Measurements from ENCODE around the gene BTG1.
"Not testable (repeated sequence)": the region's sequence is repeated elsewhere in the genome, so short reads cannot be mapped to it uniquely, and the experiment has no call there.

BTG1 gene

DNA sequence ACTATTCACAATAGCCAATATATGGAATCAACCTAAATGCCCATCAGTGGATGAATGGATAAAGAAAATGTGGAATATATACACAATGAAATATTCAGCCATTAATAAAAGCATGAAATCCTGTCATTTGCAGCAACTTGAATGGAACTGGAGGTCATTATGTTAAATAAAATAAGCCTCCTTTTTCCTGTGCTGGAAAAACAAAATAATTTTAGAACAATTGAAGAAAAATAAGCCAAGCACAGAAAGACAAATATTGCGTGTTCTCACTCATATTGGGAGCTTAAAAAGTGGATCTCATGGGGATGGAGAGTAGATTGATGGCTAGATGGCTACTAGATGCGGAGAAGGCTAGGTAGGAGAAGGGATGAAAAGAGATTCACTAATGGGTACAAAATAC is 6.3 kb upstream of the BTG1 start:
- DNase-seq (ENCODE audit: insufficient read length, low spot score) = no peak
- no peak for FAIRE-seq

- DNase-seq (ENCODE audit: insufficient read length, low spot score) (no peak), FAIRE-seq (no peak)
Measured at GRCh38 chr12:92149563-92149962, 3.9 kb upstream of the BTG1 start.

DNA sequence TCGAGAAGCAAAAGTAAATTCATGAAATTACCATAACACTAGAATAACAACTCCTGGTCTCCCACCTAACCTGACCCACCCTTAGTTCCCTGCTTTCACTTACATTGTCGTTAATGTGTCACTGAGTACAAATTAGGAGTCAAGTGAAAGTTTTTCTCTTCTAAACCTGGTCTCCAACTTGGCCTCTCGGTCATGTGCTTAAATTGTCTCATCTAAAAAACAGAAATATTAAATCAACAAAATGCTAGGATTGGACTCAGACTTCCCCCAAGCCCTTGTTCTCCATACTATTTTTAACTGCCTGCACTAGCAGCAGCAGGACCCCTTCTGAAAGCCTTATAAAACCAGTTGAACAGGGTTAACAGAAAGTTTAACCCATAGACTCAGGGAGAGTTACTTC is 1.8 kb upstream of the BTG1 start:
- DNase-seq (ENCODE audit: insufficient read length, low spot score) = no peak
- no peak for FAIRE-seq

GRCh38 chr12:92146497-92147224 is 1.0 kb upstream of the BTG1 start:
- DNase-seq (ENCODE audit: insufficient read length, low spot score) = no peak

GRCh38 chr12:92145481-92145730 is 240 bp downstream of the BTG1 start:
- DNase-seq (ENCODE audit: insufficient read length, low spot score) (no peak), FAIRE-seq (no peak)

More at GRCh38 chr12:92146497-92147224, 1.0 kb upstream of the BTG1 start:
- FAIRE-seq = no peak

DNA sequence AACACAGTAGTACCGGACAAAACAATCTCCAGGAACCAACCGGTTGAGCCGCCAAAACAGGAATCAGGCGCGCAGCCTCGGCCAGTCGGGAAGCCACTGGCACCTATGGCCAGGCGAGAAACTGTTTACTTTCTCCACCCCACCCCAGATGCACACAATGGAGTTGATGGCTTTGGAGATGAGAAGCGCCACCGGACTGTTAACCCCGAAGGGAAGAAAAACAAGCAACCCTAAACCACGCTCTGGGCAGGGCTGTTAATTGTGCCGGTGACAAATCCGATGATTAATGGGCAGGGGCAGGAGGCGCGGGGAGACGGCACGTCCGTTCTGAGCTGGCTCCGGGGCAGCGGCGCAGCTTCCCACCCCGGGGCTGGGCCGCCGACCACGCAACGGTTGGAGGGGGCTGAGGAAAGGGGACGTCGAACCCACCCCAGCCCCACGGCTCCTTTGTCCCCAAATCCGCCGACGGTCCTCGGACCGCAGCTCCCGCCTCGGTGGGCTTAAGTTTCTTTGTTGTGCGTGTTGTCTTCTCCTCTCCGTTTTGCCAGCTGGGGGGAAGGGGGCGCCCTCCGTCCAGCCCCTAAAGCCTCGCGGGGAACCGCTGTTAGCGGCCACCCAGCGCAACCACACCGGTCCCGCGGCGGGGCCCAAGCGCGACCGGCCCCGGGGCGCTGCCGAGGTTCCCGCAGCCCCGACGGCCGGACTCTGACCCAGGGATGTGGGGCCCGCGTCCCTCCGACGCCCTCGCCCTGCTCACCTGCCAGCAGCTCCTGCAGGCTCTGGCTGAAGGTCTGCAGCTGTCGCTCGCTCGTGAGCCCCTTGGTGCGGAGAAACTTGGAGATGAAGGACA is 790 bp downstream of the BTG1 start:
- DNase-seq (ENCODE audit: insufficient read length, low spot score) (no peak), FAIRE-seq (no peak)

DNA sequence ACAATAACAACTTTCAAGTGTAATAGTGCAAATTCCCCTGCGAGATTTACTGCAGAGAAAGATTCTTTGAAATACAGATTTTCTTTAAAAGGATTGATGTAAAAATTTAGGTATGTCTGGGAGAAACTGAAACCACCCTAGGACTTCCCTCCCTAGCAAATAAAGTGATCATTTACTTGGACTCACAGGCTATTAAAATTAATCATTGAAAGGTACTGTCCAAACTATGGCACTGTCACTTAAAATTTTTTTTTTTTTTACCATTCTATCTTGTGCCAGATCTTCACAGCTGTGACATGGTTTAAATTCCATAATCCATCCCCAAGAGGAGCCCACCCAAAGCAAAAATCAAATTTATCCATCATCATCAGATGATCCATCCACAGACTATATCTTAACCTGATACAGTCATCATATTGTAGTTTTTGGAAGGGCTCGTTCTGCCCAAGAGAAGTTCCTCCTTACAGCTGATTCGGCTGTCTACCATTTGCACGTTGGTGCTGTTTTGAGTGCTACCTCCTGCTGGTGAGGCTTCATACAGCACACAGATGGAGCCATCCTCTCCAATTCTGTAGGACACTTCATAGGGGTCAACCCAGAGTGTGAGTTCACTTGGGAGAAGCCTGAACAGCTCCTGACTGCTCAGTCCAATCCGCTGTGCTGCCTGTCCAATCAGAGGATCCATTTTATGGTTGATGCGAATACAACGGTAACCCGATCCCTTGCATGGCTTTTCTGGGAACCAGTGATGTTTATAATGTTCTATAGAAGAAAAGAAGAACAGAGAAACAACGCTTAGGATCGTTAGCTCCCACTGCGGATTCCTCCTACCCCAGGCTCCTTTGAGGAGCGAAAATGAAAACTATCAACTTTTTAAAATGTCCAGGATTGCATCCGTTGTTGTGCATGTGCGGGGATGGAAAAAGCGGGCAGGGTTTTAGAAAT is 1.7 kb downstream of the BTG1 start:
- FAIRE-seq (peak; percentile 23), DNase-seq (ENCODE audit: insufficient read length, low spot score) (peak; percentile 52)

DNA sequence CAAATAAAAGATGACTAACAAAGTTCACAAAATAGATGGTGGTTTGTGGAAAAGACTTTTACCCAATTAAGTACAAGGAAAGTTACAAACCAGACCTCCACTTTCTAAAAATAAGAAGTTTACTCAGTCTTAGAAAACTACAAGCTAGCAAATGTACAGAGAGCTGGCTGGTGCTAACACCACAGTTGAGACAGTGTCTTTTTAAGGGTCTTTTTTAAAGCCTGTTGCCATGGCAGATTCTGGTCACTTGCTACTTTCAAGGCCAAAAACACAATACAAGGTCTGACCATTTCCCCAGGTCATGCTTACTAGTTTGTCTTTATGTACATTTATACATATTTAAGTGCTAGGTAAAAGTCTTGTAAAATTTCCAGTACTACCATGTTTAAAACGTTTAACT is 2.4 kb downstream of the BTG1 start:
- DNase-seq (ENCODE audit: insufficient read length, low spot score) (no peak), FAIRE-seq (no peak)

GRCh38 chr12:92142251-92142926 is 3.3 kb downstream of the BTG1 start:
- DNase-seq (ENCODE audit: insufficient read length, low spot score) = no peak
- no peak for FAIRE-seq

DNA sequence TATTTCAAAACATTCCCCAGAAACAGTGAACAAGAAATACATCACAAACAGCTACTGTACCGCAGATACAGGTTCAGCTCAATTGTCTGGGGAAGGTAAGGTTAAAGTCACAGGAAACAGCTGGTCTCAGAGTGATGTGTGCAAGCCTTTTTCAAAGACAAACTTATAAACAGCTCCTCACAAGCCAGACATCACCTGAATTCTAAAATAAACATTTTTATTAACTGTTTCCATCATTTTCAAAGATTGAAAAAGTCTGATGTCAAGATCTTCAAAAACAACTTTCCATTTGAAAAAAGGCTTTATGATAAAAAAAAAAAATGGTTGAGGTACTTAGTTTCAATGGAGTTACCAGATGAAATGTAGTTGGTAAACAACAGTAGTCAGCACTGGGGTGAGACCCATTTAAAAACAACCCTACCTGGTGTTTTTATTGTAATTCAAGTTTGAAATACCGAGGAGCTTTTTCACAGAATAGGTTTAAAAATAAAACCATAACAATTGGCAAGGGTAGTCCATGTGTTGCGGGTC is 4.0 kb downstream of the BTG1 start:
- no peak for FAIRE-seq
- DNase-seq (ENCODE audit: insufficient read length, low spot score) = no peak

DNA sequence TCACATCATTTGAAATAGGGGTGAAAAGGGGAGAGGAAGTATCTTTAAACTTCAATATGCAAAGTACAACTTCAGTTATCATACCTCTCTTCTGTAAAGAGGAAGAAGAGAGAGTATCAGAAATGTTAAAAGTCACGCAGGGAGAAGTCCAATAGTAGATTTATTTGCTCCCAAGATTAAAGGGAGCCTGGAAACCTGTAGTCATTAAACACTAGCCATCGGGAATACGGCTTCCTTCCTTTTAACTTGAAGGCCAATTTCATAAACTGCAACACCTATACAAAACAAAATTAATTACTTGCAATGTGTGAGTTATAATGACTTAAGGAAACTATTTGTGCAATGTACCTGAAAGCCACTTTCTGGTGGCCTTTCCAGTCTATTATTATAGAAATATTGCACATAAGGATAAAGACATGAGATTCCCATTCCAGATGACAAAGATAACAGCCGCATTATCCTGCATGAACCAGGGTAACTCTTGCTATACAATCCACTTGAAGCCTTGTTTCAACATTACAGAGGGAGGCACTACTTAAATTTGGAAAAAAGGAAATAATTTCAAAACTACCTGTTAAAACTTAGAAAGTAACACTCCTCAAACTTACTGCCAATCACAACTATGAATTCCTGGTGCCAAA is 4.6 kb downstream of the BTG1 start:
- FAIRE-seq (no peak), DNase-seq (ENCODE audit: insufficient read length, low spot score) (no peak)

- FAIRE-seq (no peak), DNase-seq (ENCODE audit: insufficient read length, low spot score) (no peak)
Measured at GRCh38 chr12:92140156-92140555, 5.5 kb downstream of the BTG1 start.

DNA sequence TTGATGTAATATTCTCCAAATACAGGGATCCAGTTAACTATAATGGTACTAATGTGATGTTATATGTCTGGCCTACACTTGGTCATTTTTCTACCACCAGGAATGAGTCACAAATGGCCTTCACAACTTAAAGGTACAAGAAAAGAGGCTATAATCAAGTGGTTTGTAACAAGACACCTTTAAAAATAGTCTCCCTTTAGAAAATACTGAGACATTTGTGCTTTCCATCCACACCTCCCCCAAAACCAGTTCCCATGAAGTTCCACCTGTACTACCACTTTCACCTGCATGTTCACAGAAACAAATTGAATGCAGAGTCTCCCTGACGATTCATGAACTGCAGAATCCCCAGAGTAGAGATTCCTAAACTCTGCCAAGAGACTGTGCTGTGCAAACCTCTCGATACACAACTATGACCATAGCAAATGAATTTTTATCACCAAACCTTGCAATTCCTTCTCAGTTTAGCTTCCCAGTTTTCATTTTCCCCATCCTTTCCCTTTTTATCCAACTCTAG is 6.0 kb downstream of the BTG1 start:
- DNase-seq (ENCODE audit: insufficient read length, low spot score) = no peak
- no peak for FAIRE-seq

GRCh38 chr12:92138626-92139025 is 7.0 kb downstream of the BTG1 start:
- DNase-seq (ENCODE audit: insufficient read length, low spot score) = no peak
- FAIRE-seq = no peak

DNA sequence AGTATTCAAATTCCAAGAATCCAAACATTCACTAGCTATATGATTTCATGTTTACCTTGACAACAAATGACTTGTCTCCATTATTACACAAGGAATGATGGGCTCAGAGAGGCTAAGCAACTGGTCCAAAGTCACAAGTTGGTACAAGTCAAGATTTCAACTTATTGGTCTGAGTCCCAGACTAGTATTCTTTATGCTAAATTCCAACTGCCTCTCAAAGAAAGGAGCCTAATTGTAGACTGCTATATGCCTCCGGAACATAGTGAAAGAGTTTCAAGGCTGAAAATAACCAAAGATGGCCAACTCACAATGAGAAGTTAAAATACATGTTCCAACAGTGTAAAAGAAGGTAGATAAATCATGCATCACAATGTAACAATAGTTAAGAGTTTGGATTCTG is 7.5 kb downstream of the BTG1 start:
- FAIRE-seq (no peak), DNase-seq (ENCODE audit: insufficient read length, low spot score) (no peak)

DNA sequence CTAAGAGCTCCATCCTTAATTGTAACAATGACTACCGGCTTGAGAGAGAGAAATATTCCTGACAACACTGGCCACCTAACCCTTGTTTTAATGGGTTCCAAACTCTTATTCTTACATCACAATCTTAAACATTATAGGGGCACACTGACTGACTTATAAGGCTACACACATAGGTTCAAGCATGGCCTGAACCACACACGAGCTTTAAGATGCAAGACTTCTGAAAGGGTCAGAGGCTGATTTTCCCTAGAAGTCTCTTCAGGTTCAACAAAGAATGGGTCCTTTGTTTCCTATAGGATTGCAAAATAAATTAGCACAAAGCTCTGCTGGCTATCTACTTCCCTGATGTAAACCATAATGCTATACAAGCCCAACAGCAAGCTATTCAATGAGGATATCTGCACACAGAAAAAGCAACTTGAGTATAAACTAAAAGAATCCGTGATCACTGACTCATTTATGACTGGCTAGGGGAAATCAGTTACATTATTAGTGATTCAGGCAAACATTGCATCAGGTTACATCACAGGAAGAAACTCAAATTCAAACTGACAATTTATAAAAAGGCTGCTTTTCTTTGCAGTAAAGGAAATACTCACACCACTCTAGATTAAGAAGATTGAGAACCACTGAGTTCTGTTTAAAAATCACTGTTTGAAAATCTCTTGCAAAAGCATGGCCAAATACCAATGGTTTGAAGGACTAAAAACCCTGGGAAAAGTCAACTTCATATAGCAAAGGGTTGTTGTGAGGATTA is 8.5 kb downstream of the BTG1 start:
- FAIRE-seq (no peak), DNase-seq (ENCODE audit: insufficient read length, low spot score) (peak; percentile 27)

GRCh38 chr12:92136026-92136730 is 9.5 kb downstream of the BTG1 start:
- DNase-seq (ENCODE audit: insufficient read length, low spot score) = no peak
- FAIRE-seq = no peak

GRCh38 chr12:92135541-92135940 is 10.1 kb downstream of the BTG1 start:
- not testable (repeated sequence) for FAIRE-seq; DNase-seq (ENCODE audit: insufficient read length, low spot score)

Measured in HTR-8/SVneo (cell line).